ENCODE data around the gene PHLPP1.

PHLPP1 gene

DNA sequence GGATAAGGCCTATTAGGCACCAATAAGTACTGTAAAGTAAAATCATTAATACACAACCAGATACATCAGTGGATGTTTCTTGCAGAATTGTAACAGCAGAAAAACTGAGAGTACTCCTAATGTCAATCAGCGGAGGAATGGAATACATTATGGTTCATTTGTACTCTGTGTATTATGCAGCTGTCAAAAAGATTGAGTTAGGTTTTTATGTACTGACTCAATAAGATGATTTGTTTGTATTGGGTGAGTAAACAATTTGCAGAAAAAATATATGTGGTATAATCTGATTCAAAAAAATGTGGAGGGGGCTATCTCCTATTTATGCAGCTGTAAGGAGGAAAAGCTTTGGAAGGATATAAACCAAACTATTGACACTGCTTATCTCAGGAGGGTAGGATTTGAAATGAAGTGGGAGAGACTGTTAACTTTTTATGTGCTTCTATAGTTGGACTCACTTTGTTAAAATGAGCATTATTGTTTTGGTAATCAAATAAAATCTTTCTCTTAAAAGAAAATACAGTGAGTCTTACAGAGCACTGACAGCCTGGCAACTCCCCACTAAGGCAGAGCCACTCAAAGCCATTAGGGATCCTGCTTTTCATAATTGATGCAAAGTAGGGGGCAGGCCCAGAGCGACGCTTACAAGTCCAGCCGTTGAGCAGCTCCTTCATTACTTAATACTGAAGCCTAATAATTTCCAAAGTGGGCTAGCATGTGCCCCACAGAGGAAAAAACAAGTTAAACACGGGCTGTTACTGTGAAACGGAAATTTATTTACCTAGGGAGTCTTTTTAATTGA is 168.8 kb downstream of the PHLPP1 start:
- H3K4me1 ChIP-seq (ENCODE audit: control insufficient read depth, insufficient read depth, low read length, poor library complexity, severe bottlenecking) = peaks cover 18% of the 10 kb centered on the region
- H3K9me3 ChIP-seq (ENCODE audit: control insufficient read depth, low read length) = no peaks in the 10 kb centered on the region
- WGBS, 2 experiments (ENCODE audit: insufficient coverage in 2 of 2) = 92 to 100% methylated on average over 1 of the region's 6 CpGs
- no peak overlapping the region for H3K4me3 ChIP-seq (ENCODE audit: extremely low read depth, insufficient read depth, low read length, poor library complexity, severe bottlenecking)
- H3K36me3 ChIP-seq (ENCODE audit: control insufficient read depth, insufficient read depth, low read length) = no peaks in the 10 kb centered on the region
- no peak overlapping the region for H3K27ac ChIP-seq (ENCODE audit: low read depth, low read length, severe bottlenecking)

DNA sequence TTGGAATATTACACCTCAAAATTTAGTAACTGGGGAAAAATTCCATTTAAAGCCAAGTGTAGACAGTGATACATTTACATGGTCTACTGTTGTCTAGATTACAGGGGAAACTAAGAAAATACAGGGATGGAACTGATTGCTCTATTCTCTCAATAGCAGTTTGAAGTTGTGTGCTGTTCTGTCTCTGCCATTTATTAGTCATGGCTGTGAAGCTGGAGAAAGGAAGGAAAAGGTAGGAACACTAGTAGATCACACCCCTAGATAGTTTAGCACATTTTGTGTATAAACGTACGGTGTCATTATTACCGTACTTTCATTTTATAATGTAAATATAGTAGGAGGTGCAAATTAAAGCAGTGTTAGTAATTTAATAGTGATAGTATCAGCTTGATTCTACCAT is 170.5 kb downstream of the PHLPP1 start:
- 100% methylated on average over 2 of the region's 3 CpGs; no CpG with 5 or more reads in 1 of the 2 experiments for WGBS, 2 experiments (ENCODE audit: insufficient coverage in 2 of 2)

DNA sequence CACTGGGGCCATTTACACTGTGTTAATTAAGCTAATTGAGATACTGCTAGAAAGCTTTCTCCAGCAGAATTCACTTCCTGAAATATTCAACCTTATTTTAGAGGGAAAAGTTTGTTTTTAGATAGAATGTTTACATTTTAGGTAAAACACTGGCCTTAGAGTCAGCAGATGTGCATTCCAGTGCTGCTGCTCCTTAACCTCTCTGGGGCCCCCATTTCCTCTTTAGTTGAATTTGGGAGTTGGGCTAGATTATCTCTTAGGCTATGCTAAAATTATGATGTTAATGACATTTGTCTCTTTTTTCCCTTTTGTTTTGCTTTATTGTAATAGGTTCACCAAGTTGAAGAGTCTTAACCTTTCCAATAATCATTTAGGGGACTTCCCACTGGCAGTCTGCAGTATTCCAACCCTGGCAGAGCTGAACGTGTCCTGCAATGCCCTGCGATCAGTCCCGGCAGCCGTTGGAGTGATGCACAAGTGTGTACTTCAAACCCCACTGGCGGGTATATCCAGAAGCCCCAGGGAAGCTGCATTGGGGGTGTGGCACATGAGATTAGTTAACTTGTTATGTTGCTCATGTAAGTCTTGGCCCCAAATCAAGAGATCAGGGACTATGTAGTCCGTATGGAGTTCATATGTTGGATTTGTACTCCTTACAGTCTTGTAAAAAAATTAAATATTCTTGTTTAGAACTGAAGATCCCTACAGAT is 179.5 kb downstream of the PHLPP1 start:
- Histone ChIP-seq H3K36me3 (ENCODE audit: control insufficient read depth, insufficient read depth, low read length) (peaks cover 43% of the 10 kb centered on the region), H3K9me3 (ENCODE audit: control insufficient read depth, low read length) (no peaks in the 10 kb centered on the region), H3K27ac (ENCODE audit: low read depth, low read length, severe bottlenecking) (no peak overlapping the region), H3K4me1 (ENCODE audit: control insufficient read depth, insufficient read depth, low read length, poor library complexity, severe bottlenecking) (peaks cover 23% of the 10 kb centered on the region), H3K4me3 (ENCODE audit: extremely low read depth, insufficient read depth, low read length, poor library complexity, severe bottlenecking) (no peak overlapping the region)
- 88 to 98% methylated on average over 6 of the region's 6 CpGs for WGBS, 2 experiments (ENCODE audit: insufficient coverage in 2 of 2)

More for the DNA sequence above, 170.5 kb downstream of the PHLPP1 start:
- H3K36me3 ChIP-seq (ENCODE audit: control insufficient read depth, insufficient read depth, low read length) = no peaks in the 10 kb centered on the region
- peaks cover 17% of the 10 kb centered on the region for H3K4me1 ChIP-seq (ENCODE audit: control insufficient read depth, insufficient read depth, low read length, poor library complexity, severe bottlenecking)
- H3K4me3 ChIP-seq (ENCODE audit: extremely low read depth, insufficient read depth, low read length, poor library complexity, severe bottlenecking) = no peak overlapping the region
- no peaks in the 10 kb centered on the region for H3K9me3 ChIP-seq (ENCODE audit: control insufficient read depth, low read length)
- no peak overlapping the region for H3K27ac ChIP-seq (ENCODE audit: low read depth, low read length, severe bottlenecking)

DNA sequence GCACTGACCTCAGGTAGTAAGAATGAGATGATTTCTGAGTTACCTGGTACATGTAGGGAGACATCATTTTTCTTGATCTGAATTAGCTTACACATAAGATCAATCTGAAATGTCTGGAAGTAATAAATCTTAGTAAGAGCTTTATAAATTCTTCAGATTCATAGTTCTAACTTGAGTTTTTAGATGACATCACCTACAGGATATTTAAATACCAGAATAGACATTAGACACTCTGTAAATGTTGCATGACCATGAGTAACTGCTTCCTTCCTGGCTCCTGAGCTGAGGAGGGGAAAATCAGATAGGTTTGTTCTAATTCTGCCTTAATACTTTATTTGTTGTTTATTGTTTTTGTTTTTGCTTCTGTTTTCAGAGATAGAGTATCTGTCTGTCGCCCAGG is 181.8 kb downstream of the PHLPP1 start:
- WGBS, 2 experiments (ENCODE audit: insufficient coverage in 2 of 2) = no CpG with 5 or more reads among the region's 1 CpG
- H3K27ac ChIP-seq (ENCODE audit: low read depth, low read length, severe bottlenecking) = no peak overlapping the region
- no peak overlapping the region for H3K4me3 ChIP-seq (ENCODE audit: extremely low read depth, insufficient read depth, low read length, poor library complexity, severe bottlenecking)
- H3K36me3 ChIP-seq (ENCODE audit: control insufficient read depth, insufficient read depth, low read length) = peaks cover 51% of the 10 kb centered on the region
- H3K4me1 ChIP-seq (ENCODE audit: control insufficient read depth, insufficient read depth, low read length, poor library complexity, severe bottlenecking) = peaks cover 23% of the 10 kb centered on the region
- H3K9me3 ChIP-seq (ENCODE audit: control insufficient read depth, low read length) = no peaks in the 10 kb centered on the region

DNA sequence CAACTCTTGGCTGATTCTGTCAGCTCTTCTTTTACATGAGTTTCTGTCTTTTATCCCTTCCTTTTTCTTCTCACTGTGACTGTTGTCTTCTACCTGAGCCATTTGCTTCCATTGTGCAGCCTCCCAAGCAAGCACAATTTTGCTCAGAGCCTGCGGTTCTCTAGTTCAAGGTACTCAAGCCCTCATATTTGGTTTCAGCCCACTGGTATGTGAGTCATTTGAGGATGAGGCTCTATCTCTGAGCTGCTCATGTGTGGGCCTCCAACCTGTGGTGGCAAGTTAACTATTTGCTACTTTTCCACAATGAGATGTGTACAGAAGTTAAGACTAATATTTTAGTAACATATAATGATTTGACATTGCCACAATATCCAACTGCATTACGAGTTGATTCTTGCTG is 183.0 kb downstream of the PHLPP1 start:
- H3K9me3 ChIP-seq (ENCODE audit: control insufficient read depth, low read length) = no peaks in the 10 kb centered on the region
- peaks cover 20% of the 10 kb centered on the region for H3K4me1 ChIP-seq (ENCODE audit: control insufficient read depth, insufficient read depth, low read length, poor library complexity, severe bottlenecking)
- H3K36me3 ChIP-seq (ENCODE audit: control insufficient read depth, insufficient read depth, low read length) = peaks cover 61% of the 10 kb centered on the region
- H3K4me3 ChIP-seq (ENCODE audit: extremely low read depth, insufficient read depth, low read length, poor library complexity, severe bottlenecking) = no peak overlapping the region
- no peak overlapping the region for H3K27ac ChIP-seq (ENCODE audit: low read depth, low read length, severe bottlenecking)
- no CpG with 5 or more reads among the region's 2 CpGs for WGBS, 2 experiments (ENCODE audit: insufficient coverage in 2 of 2)

DNA sequence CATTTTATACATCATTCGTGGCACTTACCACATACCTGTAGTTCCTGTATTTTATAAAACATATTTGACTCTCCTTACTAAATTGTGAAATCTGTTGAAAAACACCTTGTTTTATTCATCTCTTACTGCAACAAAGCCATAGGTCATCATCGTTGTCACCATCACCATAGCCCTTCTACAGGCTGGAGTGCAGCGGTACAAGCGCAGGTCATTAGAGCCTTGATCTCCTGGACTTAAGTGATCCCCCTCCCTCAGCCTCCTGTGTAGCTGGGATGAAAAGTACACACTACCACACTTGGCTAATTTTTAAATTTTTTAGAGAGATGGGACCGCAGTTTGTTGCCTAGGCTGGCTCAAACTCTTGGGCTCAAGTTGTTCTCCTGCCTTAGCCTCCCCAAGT is 184.2 kb downstream of the PHLPP1 start:
- no peaks in the 10 kb centered on the region for H3K9me3 ChIP-seq (ENCODE audit: control insufficient read depth, low read length)
- WGBS, 2 experiments (ENCODE audit: insufficient coverage in 2 of 2) = 100% methylated on average over 1 of the region's 5 CpGs
- H3K4me1 ChIP-seq (ENCODE audit: control insufficient read depth, insufficient read depth, low read length, poor library complexity, severe bottlenecking) = peaks cover 11% of the 10 kb centered on the region
- H3K4me3 ChIP-seq (ENCODE audit: extremely low read depth, insufficient read depth, low read length, poor library complexity, severe bottlenecking) = no peak overlapping the region
- H3K27ac ChIP-seq (ENCODE audit: low read depth, low read length, severe bottlenecking) = no peak overlapping the region
- H3K36me3 ChIP-seq (ENCODE audit: control insufficient read depth, insufficient read depth, low read length) = peaks cover 73% of the 10 kb centered on the region

DNA sequence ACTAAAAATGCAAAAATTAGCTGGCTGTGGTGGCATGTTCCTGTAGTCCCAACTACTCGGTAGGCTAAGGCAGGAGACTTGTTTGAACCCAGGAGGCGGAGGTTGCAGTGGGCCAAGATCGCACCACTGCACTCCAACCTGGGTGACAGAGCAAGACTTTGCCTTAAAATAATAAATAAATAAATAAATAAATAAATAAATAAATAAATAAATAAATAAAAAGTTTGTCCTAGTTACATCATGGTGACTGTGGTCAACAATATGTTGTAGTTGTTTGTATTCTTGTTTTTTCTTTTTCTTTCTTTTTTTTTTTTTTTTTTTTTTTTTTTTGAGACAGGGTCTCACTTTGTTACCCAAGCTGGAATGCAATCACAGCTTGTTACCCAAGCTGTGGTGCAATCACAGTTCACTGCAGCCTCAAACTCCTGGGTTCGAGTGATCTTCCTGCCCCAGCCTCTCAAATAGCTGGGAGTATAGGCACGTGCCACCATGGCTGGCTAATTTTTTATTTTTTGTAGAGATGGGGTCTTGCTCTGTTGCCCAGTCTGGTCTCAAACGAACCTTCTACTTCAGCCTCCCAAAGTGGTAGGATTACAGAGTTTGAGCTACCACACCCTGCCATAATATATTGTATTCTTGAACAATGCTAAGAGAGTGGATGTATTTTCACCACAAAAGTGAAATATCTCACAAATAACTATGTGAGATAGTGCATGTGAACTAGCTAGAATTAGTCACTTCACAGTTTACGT is 185.0 kb downstream of the PHLPP1 start:
- 94 to 100% methylated on average over 1 to 2 of the region's 7 CpGs for WGBS, 2 experiments (ENCODE audit: insufficient coverage in 2 of 2)
- Histone ChIP-seq H3K4me1 (ENCODE audit: control insufficient read depth, insufficient read depth, low read length, poor library complexity, severe bottlenecking) (peaks cover 7% of the 10 kb centered on the region), H3K27ac (ENCODE audit: low read depth, low read length, severe bottlenecking) (no peak overlapping the region), H3K4me3 (ENCODE audit: extremely low read depth, insufficient read depth, low read length, poor library complexity, severe bottlenecking) (no peak overlapping the region), H3K9me3 (ENCODE audit: control insufficient read depth, low read length) (no peaks in the 10 kb centered on the region), H3K36me3 (ENCODE audit: control insufficient read depth, insufficient read depth, low read length) (peaks cover 73% of the 10 kb centered on the region)

DNA sequence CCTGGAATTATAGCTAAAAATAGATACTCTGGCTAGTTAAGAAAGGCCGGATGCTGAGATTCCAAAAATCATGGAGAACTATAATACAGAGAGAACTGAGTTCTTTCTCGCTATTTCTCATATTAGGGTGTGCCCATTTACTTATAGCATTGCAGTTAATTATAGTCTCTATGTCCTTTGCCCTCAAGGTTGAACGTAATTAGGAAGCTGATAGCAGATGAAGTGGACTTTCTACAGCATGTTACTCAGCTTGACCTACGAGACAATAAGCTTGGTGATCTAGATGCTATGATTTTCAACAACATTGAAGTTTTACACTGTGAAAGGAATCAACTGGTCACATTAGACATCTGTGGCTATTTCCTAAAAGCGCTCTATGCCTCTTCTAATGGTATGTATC is 187.4 kb downstream of the PHLPP1 start:
- H3K4me3 ChIP-seq (ENCODE audit: extremely low read depth, insufficient read depth, low read length, poor library complexity, severe bottlenecking) = no peak overlapping the region
- no peaks in the 10 kb centered on the region for H3K4me1 ChIP-seq (ENCODE audit: control insufficient read depth, insufficient read depth, low read length, poor library complexity, severe bottlenecking)
- peaks cover 54% of the 10 kb centered on the region for H3K36me3 ChIP-seq (ENCODE audit: control insufficient read depth, insufficient read depth, low read length)
- H3K9me3 ChIP-seq (ENCODE audit: control insufficient read depth, low read length) = no peaks in the 10 kb centered on the region
- no peak overlapping the region for H3K27ac ChIP-seq (ENCODE audit: low read depth, low read length, severe bottlenecking)
- WGBS, 2 experiments (ENCODE audit: insufficient coverage in 2 of 2) = 93 to 100% methylated on average over 1 to 4 of the region's 5 CpGs

DNA sequence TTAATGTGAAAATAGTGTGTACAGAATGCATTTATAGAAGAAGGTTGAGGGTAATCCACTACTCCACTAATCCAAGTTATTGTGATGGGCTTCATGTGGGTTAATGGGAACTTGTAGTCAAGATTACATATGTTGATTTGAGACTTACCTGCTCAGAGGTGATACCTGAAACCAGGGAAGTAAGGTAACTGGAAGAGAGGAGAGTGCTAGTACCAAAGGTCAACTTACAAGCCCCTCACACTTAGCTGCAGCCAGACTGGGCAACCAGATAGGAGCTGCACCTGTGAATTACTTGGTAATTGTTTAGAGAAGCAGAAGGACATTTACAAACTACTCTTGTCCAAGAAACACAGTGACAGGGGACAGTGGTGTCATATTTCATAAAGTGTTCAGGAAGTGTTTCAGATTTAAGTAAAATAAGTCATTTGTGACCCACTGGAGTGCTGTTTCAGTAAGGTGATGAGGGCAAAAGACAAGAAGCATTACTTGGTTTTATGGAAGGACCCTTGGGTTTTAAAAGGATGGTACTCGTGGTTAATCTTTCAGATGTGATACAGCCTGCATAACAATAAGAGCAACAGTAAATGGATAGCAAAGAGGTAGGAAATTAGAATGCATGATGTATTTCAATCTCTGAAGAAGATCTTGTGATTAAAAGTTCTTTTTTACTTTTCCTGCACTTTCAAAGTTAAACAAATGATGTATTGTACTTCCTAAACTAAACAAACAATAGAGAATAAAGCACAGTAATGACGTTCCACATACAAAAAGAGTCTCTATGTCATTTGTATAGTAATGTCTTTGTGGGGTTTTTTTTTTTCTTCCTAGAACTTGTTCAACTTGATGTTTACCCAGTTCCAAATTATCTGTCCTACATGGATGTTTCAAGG is 189.3 kb downstream of the PHLPP1 start:
- Histone ChIP-seq H3K4me1 (ENCODE audit: control insufficient read depth, insufficient read depth, low read length, poor library complexity, severe bottlenecking) (no peaks in the 10 kb centered on the region), H3K36me3 (ENCODE audit: control insufficient read depth, insufficient read depth, low read length) (peaks cover 38% of the 10 kb centered on the region), H3K27ac (ENCODE audit: low read depth, low read length, severe bottlenecking) (no peak overlapping the region), H3K9me3 (ENCODE audit: control insufficient read depth, low read length) (no peaks in the 10 kb centered on the region), H3K4me3 (ENCODE audit: extremely low read depth, insufficient read depth, low read length, poor library complexity, severe bottlenecking) (no peak overlapping the region)
- WGBS, 2 experiments (ENCODE audit: insufficient coverage in 2 of 2) = 71 to 90% methylated on average over 1 of the region's 2 CpGs

DNA sequence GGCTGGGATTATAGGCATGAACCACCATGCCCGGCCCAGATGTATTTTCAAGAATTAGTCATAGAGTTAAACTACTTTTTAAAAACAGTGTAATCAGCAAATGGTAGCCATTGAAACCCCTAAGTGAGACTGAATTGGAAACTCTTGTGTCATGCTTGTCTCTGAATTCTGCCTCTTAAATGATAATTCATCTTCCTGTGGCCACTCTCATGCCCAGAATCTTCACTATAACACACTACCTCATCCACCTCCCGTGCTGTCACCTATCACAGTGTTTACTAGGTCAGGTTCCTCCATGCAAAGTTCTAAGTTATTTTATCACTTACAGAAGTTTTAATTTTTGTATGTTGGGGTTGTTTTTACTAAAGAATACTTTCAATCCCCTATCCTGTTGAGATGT is 197.5 kb downstream of the PHLPP1 start:
- no peaks in the 10 kb centered on the region for H3K4me1 ChIP-seq (ENCODE audit: control insufficient read depth, insufficient read depth, low read length, poor library complexity, severe bottlenecking)
- no peak overlapping the region for H3K4me3 ChIP-seq (ENCODE audit: extremely low read depth, insufficient read depth, low read length, poor library complexity, severe bottlenecking)
- peaks cover 13% of the 10 kb centered on the region for H3K36me3 ChIP-seq (ENCODE audit: control insufficient read depth, insufficient read depth, low read length)
- 80% methylated on average over 1 of the region's 2 CpGs; no CpG with 5 or more reads in 1 of the 2 experiments for WGBS, 2 experiments (ENCODE audit: insufficient coverage in 2 of 2)
- H3K9me3 ChIP-seq (ENCODE audit: control insufficient read depth, low read length) = no peaks in the 10 kb centered on the region
- no peak overlapping the region for H3K27ac ChIP-seq (ENCODE audit: low read depth, low read length, severe bottlenecking)

All from mesodermal cell (in vitro differentiated cells).